Right atrium auricular region (tissue), 2 donors: Measurements from ENCODE around the gene PLK5. TPM values are rescaled to one million over a fixed set of nuclear protein-coding genes. Genes with fewer than 3 reads are reported as not detected.

Experiments used
- DNase-seq: peaks from one replicate; pipeline ENCODE4 v3.0.0-alpha.2; 2019; ENCODE audit warnings: low spot score
- H3K27ac ChIP-seq, 2 donors: fragments of 200-600 bp; sonication (generic); 1 replicate in 1 of 2; 2 replicates in 1 of 2; pipeline ENCODE4 v1.5.1; 2016 to 2019
- H3K27me3 ChIP-seq, 2 donors: fragments of 200-600 bp; sonication (generic); one replicate each; pipeline versions ENCODE4 v1.5.1 to v1.6.0; 2017 to 2019
- H3K36me3 ChIP-seq: fragments of 200-600 bp; sonication (generic); one replicate; pipeline ENCODE4 v1.5.1; 2016
- H3K4me1 ChIP-seq, 2 donors: fragments of 200-600 bp; sonication (generic); one replicate each; pipeline versions ENCODE4 v1.5.1 to v1.6.0; 2017 to 2019
- H3K4me3 ChIP-seq, 2 donors: fragments of 200-600 bp; sonication (generic); 1 replicate in 1 of 2; 2 replicates in 1 of 2; pipeline ENCODE4 v1.5.1; 2017 to 2019; ENCODE audit warnings: mild to moderate bottlenecking in 1 of 2, moderate library complexity in 1 of 2
- H3K9me3 ChIP-seq, 2 donors: fragments of 200-600 bp; sonication (generic); one replicate each; pipeline ENCODE4 v1.5.1; 2019
- CTCF ChIP-seq, 2 donors: fragments of 200-600 bp; sonication (generic); IDR thresholded peaks; one replicate each; pipeline ENCODE4 v1.5.1; 2019; ENCODE audit warnings: antibody characterized with exemption in 2 of 2
- total RNA-seq, 2 donors: library from RNA; depleted of rRNA; stranded (reverse); fragments of >200 nt; gene quantifications; one replicate each; pipeline ENCODE4 v1.1.0, GENCODE V29; 2016

The PLK5 gene
- total RNA-seq, 2 donors from 2014 or later: not detected

GRCh38 chr19:1481224-1481892, 42.5 kb upstream of the PLK5 start:
- H3K4me3 ChIP-seq: no peak overlapping the region
- no peak for DNase-seq
- no peaks in the 10 kb centered on the region for H3K36me3 ChIP-seq
- H3K9me3 ChIP-seq: no peaks in the 10 kb centered on the region
- no peak for TF ChIP-seq CTCF (IDR thresholded peaks at IDR 0.05)
- peaks cover 2 to 17% of the 10 kb centered on the region in 2 donors for H3K4me1 ChIP-seq
- no peaks in the 10 kb centered on the region for H3K27me3 ChIP-seq
- H3K27ac ChIP-seq: no peak overlapping the region

GRCh38 chr19:1481893-1482360, 42.0 kb upstream of the PLK5 start:
- no peak for DNase-seq

GRCh38 chr19:1482361-1483130, 41.3 kb upstream of the PLK5 start:
- Histone ChIP-seq H3K36me3 (no peaks in the 10 kb centered on the region), H3K27me3 (no peaks in the 10 kb centered on the region), H3K4me1 (peaks cover 2 to 13% of the 10 kb centered on the region in 2 donors), H3K4me3 (no peak overlapping the region), H3K9me3 (no peaks in the 10 kb centered on the region), H3K27ac (no peak overlapping the region)
- no peak for DNase-seq
- no peak for TF ChIP-seq CTCF (IDR thresholded peaks at IDR 0.05)

More at GRCh38 chr19:1481893-1482360, 42.0 kb upstream of the PLK5 start:
- H3K27me3 ChIP-seq: no peaks in the 10 kb centered on the region
- no peaks in the 10 kb centered on the region for H3K36me3 ChIP-seq
- no peak for TF ChIP-seq CTCF (IDR thresholded peaks at IDR 0.05)
- no peaks in the 10 kb centered on the region for H3K9me3 ChIP-seq
- peaks cover 2 to 17% of the 10 kb centered on the region in 2 donors for H3K4me1 ChIP-seq
- H3K4me3 ChIP-seq: no peak overlapping the region
- H3K27ac ChIP-seq: no peak overlapping the region

GRCh38 chr19:1483131-1483978, 40.5 kb upstream of the PLK5 start:
- H3K4me3 ChIP-seq: no peak overlapping the region
- no peaks in the 10 kb centered on the region for H3K36me3 ChIP-seq
- H3K9me3 ChIP-seq: no peaks in the 10 kb centered on the region
- H3K4me1 ChIP-seq: peaks cover 0 to 5% of the 10 kb centered on the region in 2 donors
- no peak for DNase-seq
- no peak overlapping the region for H3K27ac ChIP-seq
- no peaks in the 10 kb centered on the region for H3K27me3 ChIP-seq
- no peak for TF ChIP-seq CTCF (IDR thresholded peaks at IDR 0.05)

- no peak for TF ChIP-seq CTCF (IDR thresholded peaks at IDR 0.05)
- H3K9me3 ChIP-seq: no peaks in the 10 kb centered on the region
- no peaks in the 10 kb centered on the region for H3K4me1 ChIP-seq
- H3K4me3 ChIP-seq: no peak overlapping the region
- H3K27me3 ChIP-seq: no peaks in the 10 kb centered on the region
- no peak overlapping the region for H3K27ac ChIP-seq
- no peaks in the 10 kb centered on the region for H3K36me3 ChIP-seq
- DNase-seq: no peak
These were observed 39.9 kb upstream of the PLK5 start for GRCh38 chr19:1483979-1484428.
